ENCODE data around the gene HDHD5.

Gene HDHD5

GRCh38 chr22:17104336-17104935 is 54.6 kb downstream of the HDHD5 start:
- DNase-seq (ENCODE audit: low spot score), result no peak
- in situ Hi-C loops (cut with MboI; ENCODE audit: low pct_unique_long_range_greater_than_20kb, low sequenced_read_pairs, unreplicated experiment), result no loop called here
- no peak for TF ChIP-seq CTCF (IDR thresholded peaks at IDR 0.05; ENCODE audit: extremely low read depth, insufficient read depth, missing control alignments)

- no peak for DNase-seq (ENCODE audit: low spot score)
- no peak for TF ChIP-seq CTCF (IDR thresholded peaks at IDR 0.05; ENCODE audit: extremely low read depth, insufficient read depth, missing control alignments)
- in situ Hi-C loops (cut with MboI; ENCODE audit: low pct_unique_long_range_greater_than_20kb, low sequenced_read_pairs, unreplicated experiment), result no loop called here
Measured at GRCh38 chr22:17103351-17103750, 55.7 kb downstream of the HDHD5 start.

GRCh38 chr22:17102297-17102667 is 56.8 kb downstream of the HDHD5 start:
- TF ChIP-seq CTCF (IDR thresholded peaks at IDR 0.05; ENCODE audit: extremely low read depth, insufficient read depth, missing control alignments), result no peak
- DNase-seq (ENCODE audit: low spot score), result no peak
- in situ Hi-C loops (cut with MboI; ENCODE audit: low pct_unique_long_range_greater_than_20kb, low sequenced_read_pairs, unreplicated experiment), result no loop called here

- no peak for DNase-seq (ENCODE audit: low spot score)
- in situ Hi-C loops (cut with MboI; ENCODE audit: low pct_unique_long_range_greater_than_20kb, low sequenced_read_pairs, unreplicated experiment), result no loop called here
- TF ChIP-seq CTCF (IDR thresholded peaks at IDR 0.05; ENCODE audit: extremely low read depth, insufficient read depth, missing control alignments), result no peak
Measured at GRCh38 chr22:17101475-17102296, 57.4 kb downstream of the HDHD5 start.

- no peak for TF ChIP-seq CTCF (IDR thresholded peaks at IDR 0.05; ENCODE audit: extremely low read depth, insufficient read depth, missing control alignments)
- in situ Hi-C loops (cut with MboI; ENCODE audit: low pct_unique_long_range_greater_than_20kb, low sequenced_read_pairs, unreplicated experiment), result no loop called here
- no peak for DNase-seq (ENCODE audit: low spot score)
Measured at GRCh38 chr22:17100621-17101020, 58.5 kb downstream of the HDHD5 start.

GRCh38 chr22:17098379-17098819 is 60.7 kb downstream of the HDHD5 start:
- in situ Hi-C loops (cut with MboI; ENCODE audit: low pct_unique_long_range_greater_than_20kb, low sequenced_read_pairs, unreplicated experiment), result no loop called here
- no peak for DNase-seq (ENCODE audit: low spot score)

More at GRCh38 chr22:17098379-17098819, 60.7 kb downstream of the HDHD5 start:
- no peak for TF ChIP-seq CTCF (IDR thresholded peaks at IDR 0.05; ENCODE audit: extremely low read depth, insufficient read depth, missing control alignments)
